Activated CD4-positive, alpha-beta memory T cell treated with anti-CD3 and anti-CD28 coated beads for 36 hours (primary cell): Measurements from ENCODE around the gene CELSR3. TPM values are rescaled to one million over a fixed set of nuclear protein-coding genes. Genes with fewer than 3 reads are reported as not detected.

ENCODE experiments used
- CTCF ChIA-PET: fragments of 350-600 bp; sonication (Branson Sonifier 250); formaldehyde crosslinking; loops from one replicate; lab custom pipeline; 2021; ENCODE audit warnings: antibody characterized with exemption, inconsistent platforms; lab: Charles Lee
- POLR2A ChIA-PET: fragments of 350-600 bp; sonication (Branson Sonifier 250); formaldehyde crosslinking; loops from one replicate; lab custom pipeline; 2021; ENCODE audit warnings: antibody characterized with exemption; lab: Charles Lee
- DNase-seq: peaks from one replicate; pipeline ENCODE4 v3.0.0-alpha.2; 2020
- H3K27ac Mint-ChIP-seq: one replicate; pipeline ENCODE4 v1.8.0; 2021; ENCODE audit warnings: mixed read lengths
- H3K27me3 Mint-ChIP-seq: one replicate; pipeline ENCODE4 v1.8.0; 2021; ENCODE audit warnings: mixed read lengths
- H3K36me3 Mint-ChIP-seq: one replicate; pipeline ENCODE4 v1.8.0; 2021; ENCODE audit warnings: mixed read lengths
- H3K4me1 Mint-ChIP-seq: one replicate; pipeline ENCODE4 v1.8.0; 2021; ENCODE audit warnings: low read depth, mixed read lengths
- H3K4me3 Mint-ChIP-seq: one replicate; pipeline ENCODE4 v1.8.0; 2021; ENCODE audit warnings: mild to moderate bottlenecking, mixed read lengths
- H3K9me3 Mint-ChIP-seq: one replicate; pipeline ENCODE4 v1.8.0; 2021; ENCODE audit warnings: mixed read lengths
- intact Hi-C: fragments of 100-400 bp; cut with micrococcal nuclease; formaldehyde crosslinking; loops from one replicate; pipeline ENCODE4 v1.15.1; 2023
- total RNA-seq, 2 experiments: library from RNA; stranded (reverse); gene quantifications; one replicate each; pipeline ENCODE4 v1.2.3, GENCODE V29; 2021

Gene CELSR3
- total RNA-seq, 2 experiments from 2014 or later, result 6.9 to 7.5 TPM

- DNase-seq, result no peak
- Mint-ChIP-seq H3K36me3 (peaks cover 2% of the 10 kb centered on the region), H3K4me1 (no peaks in the 10 kb centered on the region), H3K27me3 (no peaks in the 10 kb centered on the region), H3K4me3 (no peak overlapping the region), H3K27ac (no peak overlapping the region), H3K9me3 (no peaks in the 10 kb centered on the region)
- ChIA-PET POLR2A (interaction anchor here (0.9 kb wide), 1 partner anchor 17 kb away, joined by 3 read pairs; no protein-coding TSS in a partner anchor), CTCF (no interaction called here)
- intact Hi-C loops, result no loop called here
Observed at GRCh38 chr3:48644898-48645760, 17.6 kb downstream of the CELSR3 start.

DNA sequence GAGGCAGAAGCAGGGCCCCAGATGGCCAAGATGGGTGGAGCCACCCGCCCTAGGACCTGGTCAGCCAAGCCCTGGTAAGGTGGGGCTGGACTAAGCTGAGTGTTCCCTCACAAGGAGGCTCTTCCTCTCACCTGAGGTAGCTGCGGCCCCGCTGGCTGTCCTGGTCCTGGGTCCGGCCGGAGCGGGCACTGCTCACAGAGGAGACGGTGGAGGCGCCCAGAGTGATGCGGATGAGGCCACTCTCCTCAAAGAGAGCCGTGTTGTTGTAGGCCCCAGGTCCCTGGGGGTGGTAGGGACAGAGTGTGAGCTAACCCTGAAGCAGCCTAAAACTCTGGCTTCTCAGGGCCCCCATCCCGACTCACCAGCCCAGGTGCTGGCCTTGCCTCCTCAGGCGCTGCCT lies 20.1 kb downstream of the CELSR3 start:
- intact Hi-C loops, result no loop called here
- Mint-ChIP-seq H3K4me1 (no peaks in the 10 kb centered on the region), H3K27me3 (no peaks in the 10 kb centered on the region), H3K9me3 (no peaks in the 10 kb centered on the region), H3K27ac (no peak overlapping the region), H3K36me3 (peaks cover 2% of the 10 kb centered on the region), H3K4me3 (no peak overlapping the region)
- no peak for DNase-seq
- CTCF ChIA-PET, result interaction anchor here (1.0 kb wide), 1 partner anchor 44 kb away, joined by 3 read pairs; no protein-coding TSS in a partner anchor
- POLR2A ChIA-PET, result no interaction called here

DNA sequence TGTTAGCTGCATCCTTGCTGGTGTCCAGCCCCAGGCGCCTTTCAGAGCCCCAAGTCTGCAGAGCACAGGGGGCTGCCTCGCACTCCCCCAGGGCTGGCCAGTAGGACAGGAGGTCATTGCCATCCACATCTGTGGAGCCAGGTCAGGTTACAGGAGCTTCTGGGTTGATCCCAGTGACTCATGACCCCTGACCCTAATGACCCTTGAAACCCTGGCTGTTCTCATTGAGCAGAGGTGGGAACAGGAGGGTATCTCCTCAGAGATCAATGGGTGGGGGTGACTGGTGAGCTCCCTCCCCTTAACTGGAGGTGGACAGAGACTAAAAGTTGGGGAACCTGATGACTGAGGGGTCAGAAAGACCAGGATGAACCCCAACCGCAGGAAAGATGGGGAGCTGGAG lies 21.3 kb downstream of the CELSR3 start:
- ChIA-PET POLR2A (no interaction called here), CTCF (interaction anchor here (1.0 kb wide), 1 partner anchor 45 kb away, joined by 3 read pairs; no protein-coding TSS in a partner anchor)
- DNase-seq, result no peak
- H3K27me3 Mint-ChIP-seq, result no peaks in the 10 kb centered on the region
- H3K36me3 Mint-ChIP-seq, result peaks cover 2% of the 10 kb centered on the region
- no peak overlapping the region for H3K27ac Mint-ChIP-seq
- no peaks in the 10 kb centered on the region for H3K9me3 Mint-ChIP-seq
- no peak overlapping the region for H3K4me3 Mint-ChIP-seq
- peaks cover 5% of the 10 kb centered on the region for H3K4me1 Mint-ChIP-seq
- intact Hi-C loops, result no loop called here

DNA sequence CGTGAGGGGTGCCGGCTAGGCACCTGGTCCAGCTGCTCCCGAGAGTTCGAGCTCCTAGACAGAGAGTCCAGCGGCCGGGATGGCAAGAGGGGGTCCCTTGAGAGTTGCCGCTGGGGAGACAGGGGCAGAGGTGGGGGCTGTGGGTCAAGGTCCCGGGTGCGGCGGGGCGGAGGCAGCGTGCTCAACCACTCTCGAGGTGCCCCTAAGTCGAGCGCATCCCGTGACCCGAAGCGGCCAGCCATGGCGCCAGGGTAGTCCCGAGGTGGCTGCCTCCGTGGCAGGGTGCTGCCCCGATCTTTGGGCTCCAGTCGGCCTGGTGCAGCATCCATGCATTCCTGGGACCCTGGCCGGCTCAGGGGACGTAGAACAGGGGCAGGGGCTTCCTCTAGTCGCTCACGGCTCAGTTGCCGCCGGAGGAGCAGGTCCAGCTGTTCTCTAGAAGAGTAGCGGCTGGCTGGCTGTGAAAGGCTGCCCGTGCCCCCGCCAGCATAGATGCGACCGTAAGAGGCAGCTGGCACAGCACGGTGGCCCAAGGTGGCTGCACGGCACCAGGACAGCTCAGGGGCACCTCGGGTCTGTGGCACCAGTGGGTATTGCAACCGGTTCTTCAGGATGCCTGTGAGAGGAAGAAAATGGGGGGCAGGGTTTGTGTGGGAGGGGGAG lies 22.6 kb downstream of the CELSR3 start:
- intact Hi-C loops, result no loop called here

GRCh38 chr3:48637305-48637704 lies 25.4 kb downstream of the CELSR3 start:
- H3K4me1 Mint-ChIP-seq, result peaks cover 18% of the 10 kb centered on the region

More for the DNA sequence above, 22.6 kb downstream of the CELSR3 start:
- DNase-seq, result no peak
- no peaks in the 10 kb centered on the region for H3K9me3 Mint-ChIP-seq
- H3K4me3 Mint-ChIP-seq, result no peak overlapping the region
- no peaks in the 10 kb centered on the region for H3K27me3 Mint-ChIP-seq
- H3K27ac Mint-ChIP-seq, result no peak overlapping the region
- ChIA-PET CTCF (no interaction called here), POLR2A (no interaction called here)
- H3K36me3 Mint-ChIP-seq, result peaks cover 2% of the 10 kb centered on the region
- H3K4me1 Mint-ChIP-seq, result peaks cover 11% of the 10 kb centered on the region

DNA sequence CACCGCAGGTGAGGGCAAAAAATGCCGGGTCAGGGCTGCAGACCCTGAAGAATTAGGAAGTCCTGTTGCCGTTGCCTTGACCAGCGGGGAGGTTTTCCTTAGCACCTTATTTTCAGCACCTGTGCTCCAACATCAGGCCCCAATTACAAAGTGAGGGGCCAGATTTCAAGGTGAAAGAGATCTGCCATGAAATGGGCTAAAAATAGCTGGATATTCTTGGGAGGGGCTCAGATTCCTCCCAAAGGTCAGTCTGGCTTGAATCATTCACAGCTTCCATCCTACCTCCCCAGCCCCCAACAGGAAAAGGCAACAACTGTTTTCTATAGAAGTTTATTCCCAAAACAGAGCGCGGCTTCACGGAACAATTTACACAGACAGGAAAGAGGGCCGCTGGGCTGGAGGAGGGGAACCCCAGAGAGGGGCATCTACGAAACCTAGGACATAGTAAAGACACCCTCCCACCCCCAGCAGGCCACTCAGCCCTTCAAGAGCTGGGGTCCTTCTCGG lies 26.5 kb downstream of the CELSR3 start:
- H3K27me3 Mint-ChIP-seq, result no peaks in the 10 kb centered on the region
- no peak overlapping the region for H3K27ac Mint-ChIP-seq
- H3K36me3 Mint-ChIP-seq, result peaks cover 4% of the 10 kb centered on the region
- peaks cover 18% of the 10 kb centered on the region for H3K4me1 Mint-ChIP-seq
- intact Hi-C loops, result no loop called here
- ChIA-PET POLR2A (interaction anchor here (0.6 to 2.3 kb wide), 12 partner anchors 11 to 336 kb away, joined by 3 to 11 read pairs (median 4); partner anchors contain the start of genes CELSR3, NME6, PFKFB4 and UQCRC1), CTCF (interaction anchor here (0.6 to 3.6 kb wide), 23 partner anchors 12 to 336 kb away, joined by 3 to 38 read pairs (median 5); partner anchors contain the start of genes CCDC51, CELSR3, NCKIPSD and PFKFB4)
- no peak for DNase-seq
- H3K9me3 Mint-ChIP-seq, result no peaks in the 10 kb centered on the region
- peak overlapping the region; percentile 89 for H3K4me3 Mint-ChIP-seq

More at GRCh38 chr3:48637305-48637704, 25.4 kb downstream of the CELSR3 start:
- Mint-ChIP-seq H3K36me3 (peaks cover 6% of the 10 kb centered on the region), H3K27ac (no peak overlapping the region), H3K27me3 (no peaks in the 10 kb centered on the region), H3K9me3 (no peaks in the 10 kb centered on the region), H3K4me3 (no peak overlapping the region)
- ChIA-PET CTCF (interaction anchor here (1.4 kb wide), 1 partner anchor 201 kb away, joined by 4 read pairs; no protein-coding TSS in a partner anchor), POLR2A (no interaction called here)
- intact Hi-C loops, result no loop called here
- no peak for DNase-seq

GRCh38 chr3:48635222-48636021 lies 27.3 kb downstream of the CELSR3 start, which contains the start of gene SLC26A6:
Gene SLC26A6, minus strand, starts transcription at chr3:48635461. Its CDS starts 68 bp downstream, at chr3:48635393.
- H3K4me1 Mint-ChIP-seq, result peaks cover 18% of the 10 kb centered on the region
- H3K9me3 Mint-ChIP-seq, result no peaks in the 10 kb centered on the region
- peak; percentile 97 for DNase-seq
- peak within 1 kb of the TSS; percentile 89 for H3K4me3 Mint-ChIP-seq
- no peak within 1 kb of the TSS for H3K27ac Mint-ChIP-seq
- ChIA-PET CTCF (interaction anchor here (0.6 to 3.6 kb wide), 30 partner anchors 11 to 395 kb away, joined by 3 to 38 read pairs (median 4); partner anchors contain the start of genes CCDC51, CELSR3, NCKIPSD and PFKFB4), POLR2A (interaction anchor here (0.8 to 2.3 kb wide), 12 partner anchors 10 to 335 kb away, joined by 3 to 11 read pairs (median 4); partner anchors contain the start of genes CELSR3, NME6, PFKFB4 and UQCRC1)
- intact Hi-C loops, result loop anchor here (1.0 to 2.0 kb wide), 8 partner anchors 21 to 447 kb away; partner anchors contain the start of genes CDC25A and UQCRC1
- H3K36me3 Mint-ChIP-seq, result peaks cover 4% of the 10 kb centered on the region
- no peaks in the 10 kb centered on the region for H3K27me3 Mint-ChIP-seq

GRCh38 chr3:48634661-48635221 lies 27.9 kb downstream of the CELSR3 start:
- Mint-ChIP-seq H3K4me1 (peaks cover 18% of the 10 kb centered on the region), H3K27me3 (no peaks in the 10 kb centered on the region), H3K4me3 (peak overlapping the region; percentile 89), H3K36me3 (peaks cover 7% of the 10 kb centered on the region), H3K9me3 (no peaks in the 10 kb centered on the region), H3K27ac (no peak overlapping the region)
- DNase-seq, result peak; percentile 64
- ChIA-PET POLR2A (interaction anchor here (0.9 to 2.3 kb wide), 6 partner anchors 9 to 161 kb away, joined by 3 to 11 read pairs (median 6); partner anchors contain the start of genes CELSR3 and UQCRC1), CTCF (interaction anchor here (0.7 to 3.6 kb wide), 24 partner anchors 11 to 394 kb away, joined by 3 to 38 read pairs (median 6); partner anchors contain the start of genes CELSR3, NCKIPSD, PFKFB4 and TMEM89)
- intact Hi-C loops, result loop anchor here (1.0 to 2.0 kb wide), 8 partner anchors 20 to 446 kb away; partner anchors contain the start of genes CDC25A and UQCRC1

- CTCF ChIA-PET, result interaction anchor here (0.8 to 3.6 kb wide), 5 partner anchors 22 to 85 kb away, joined by 3 to 38 read pairs (median 29); partner anchors contain the start of genes NCKIPSD, PFKFB4 and UQCRC1
- H3K4me1 Mint-ChIP-seq, result peaks cover 18% of the 10 kb centered on the region
- peaks cover 12% of the 10 kb centered on the region for H3K36me3 Mint-ChIP-seq
- POLR2A ChIA-PET, result interaction anchor here (1.6 kb wide), 1 partner anchor 10 kb away, joined by 3 read pairs; no protein-coding TSS in a partner anchor
- no peaks in the 10 kb centered on the region for H3K27me3 Mint-ChIP-seq
- H3K27ac Mint-ChIP-seq, result no peak overlapping the region
- H3K4me3 Mint-ChIP-seq, result no peak overlapping the region
- no peaks in the 10 kb centered on the region for H3K9me3 Mint-ChIP-seq
- intact Hi-C loops, result loop anchor here (2.0 kb wide), 1 partner anchor 161 kb away; no protein-coding TSS in a partner anchor
- DNase-seq, result no peak
Observed at GRCh38 chr3:48633743-48634142, 28.9 kb downstream of the CELSR3 start.

DNA sequence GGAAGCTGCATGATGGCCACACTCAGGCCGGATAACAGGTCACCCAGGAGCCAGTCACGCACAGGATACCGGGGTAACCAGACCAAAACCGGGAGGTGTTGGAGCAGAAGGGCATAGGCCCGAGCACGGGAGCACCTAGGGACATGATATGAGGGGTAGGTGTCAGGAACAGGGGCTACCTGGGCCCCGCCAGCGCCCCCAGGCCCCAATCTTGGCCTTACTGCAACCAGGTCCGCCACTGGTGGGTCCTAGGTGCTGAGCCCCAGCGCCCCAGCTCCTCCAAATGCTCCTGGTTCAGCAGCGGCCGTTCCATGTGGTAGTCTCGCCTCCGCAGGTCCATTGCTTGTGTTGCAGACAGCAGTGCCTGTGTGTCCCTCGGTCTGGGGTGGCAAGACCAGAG lies 29.4 kb downstream of the CELSR3 start:
- peaks cover 18% of the 10 kb centered on the region for H3K4me1 Mint-ChIP-seq
- intact Hi-C loops, result no loop called here
- H3K27me3 Mint-ChIP-seq, result no peaks in the 10 kb centered on the region
- no peak overlapping the region for H3K4me3 Mint-ChIP-seq
- ChIA-PET CTCF (interaction anchor here (1.8 to 3.6 kb wide), 2 partner anchors 22 to 84 kb away, joined by 6 to 38 read pairs; partner anchors contain the start of gene UQCRC1), POLR2A (interaction anchor here (1.6 kb wide), 1 partner anchor 10 kb away, joined by 3 read pairs; no protein-coding TSS in a partner anchor)
- peaks cover 13% of the 10 kb centered on the region for H3K36me3 Mint-ChIP-seq
- no peak overlapping the region for H3K27ac Mint-ChIP-seq
- no peaks in the 10 kb centered on the region for H3K9me3 Mint-ChIP-seq
- no peak for DNase-seq
